Measurements from ENCODE around the gene COPS7B. TPM values are rescaled to one million over a fixed set of nuclear protein-coding genes. Genes with fewer than 3 reads are reported as not detected.

The COPS7B gene
- total and polyA plus RNA-seq, 10 of the 15 experiments (the other 5 are each of a cell fraction or from before 2014, with no cell fraction given), result 6.3 to 58.8 (median 40.4) TPM

DNA sequence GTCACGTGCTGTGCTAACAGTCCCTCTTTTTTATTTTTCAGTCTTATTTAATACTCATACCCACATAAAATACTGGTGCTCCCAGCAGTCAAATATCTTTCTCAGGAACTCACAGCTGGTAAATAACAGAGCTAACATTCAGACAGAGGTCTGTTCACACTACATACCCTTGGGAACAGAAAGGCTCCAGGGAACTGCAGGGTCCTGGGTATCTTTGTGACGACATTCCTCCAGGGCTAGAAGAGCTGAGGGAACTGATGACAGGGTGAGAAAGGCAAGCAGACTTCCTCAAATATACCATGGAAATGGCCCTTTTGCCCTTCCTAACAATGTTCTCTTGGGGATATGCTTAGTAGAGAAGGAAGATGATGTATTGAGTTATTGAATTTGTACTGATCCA lies 24.5 kb upstream of the COPS7B start:
- no peaks in the 10 kb centered on the region for H4K20me1 ChIP-seq (ENCODE audit: control insufficient read depth, insufficient read depth)
- no peak overlapping the region for H3K27ac ChIP-seq (ENCODE audit: control insufficient read depth, insufficient read depth)
- in situ Hi-C loops (cut with MboI), result no loop called here
- POLR2A ChIA-PET, result interaction anchor here (0.6 to 0.7 kb wide), 2 partner anchors 21 to 483 kb away, joined by 3 to 7 read pairs; no protein-coding TSS in a partner anchor
- 96% methylated on average over 2 of the region's 2 CpGs for WGBS (ENCODE audit: insufficient coverage, insufficient replicate concordance, low lambda C conversion rate, missing lambda C conversion rate)
- H3K9ac ChIP-seq (ENCODE audit: control insufficient read depth, insufficient read depth, low read length), result no peak overlapping the region
- ATAC-seq (no peak), DNase-seq (ENCODE audit: low read depth, low spot score) (no peak), FAIRE-seq (no peak)
- H3K4me1 ChIP-seq (ENCODE audit: control insufficient read depth, insufficient read depth, low read length), result peaks cover 7% of the 10 kb centered on the region
- H2AFZ ChIP-seq (ENCODE audit: control insufficient read depth, low read depth, low read length), result no peak overlapping the region
- no peak overlapping the region for H3K4me3 ChIP-seq
- H3K27me3 ChIP-seq (replicated peaks in 1 of 2; ENCODE audit: control insufficient read depth in 2 of 2, insufficient read depth in 2 of 2, low read length in 1 of 2), result no peaks in the 10 kb centered on the region
- H3K9me3 ChIP-seq (replicated peaks; ENCODE audit: control insufficient read depth, insufficient read depth, low read length), result no peaks in the 10 kb centered on the region
- H3K79me2 ChIP-seq (ENCODE audit: control insufficient read depth, insufficient read depth, low read length), result no peaks in the 10 kb centered on the region
- CTCF ChIA-PET, result interaction anchor here (0.5 to 1.9 kb wide), 9 partner anchors 9 to 136 kb away, joined by 3 to 6 read pairs (median 4); no protein-coding TSS in a partner anchor
- H3K4me2 ChIP-seq (ENCODE audit: control insufficient read depth, insufficient read depth), result no peak overlapping the region
- H3K36me3 ChIP-seq (ENCODE audit: control insufficient read depth in 2 of 2, insufficient read depth in 2 of 2, low read length in 1 of 2), result no peaks in the 10 kb centered on the region; a peak in 1 of 4 replicates
- intact Hi-C loops (cut with micrococcal nuclease; ENCODE audit: unreplicated experiment), result no loop called here
- RAD21 ChIA-PET (ENCODE audit: unreplicated experiment), result interaction anchor here (1.5 kb wide), 1 partner anchor 47 kb away, joined by 7 read pairs; no protein-coding TSS in a partner anchor
- no TSS peak for BruUV-seq (replicated peaks)
- TF ChIP-seq E2F4 (IDR thresholded peaks at IDR 0.05; ENCODE audit: low read depth, low read length) (no peak), ZNF217 (IDR thresholded peaks at IDR 0.05) (no peak), USF2 (IDR thresholded peaks at IDR 0.05; ENCODE audit: borderline replicate concordance, low read depth, low read length) (no peak), RFX5 (IDR thresholded peaks at IDR 0.05; ENCODE audit: low read depth, low read length) (no peak), MAX (IDR thresholded peaks at IDR 0.05; ENCODE audit: low read depth, low read length) (no peak), ELK1 (IDR thresholded peaks at IDR 0.05; ENCODE audit: low read depth, low read length) (no peak), TCF12 (IDR thresholded peaks at IDR 0.05; ENCODE audit: low read depth, low read length) (no peak), DPF2 (IDR thresholded peaks at IDR 0.05) (no peak), MEF2B (IDR thresholded peaks at IDR 0.05; ENCODE audit: partially characterized antibody, poor library complexity, severe bottlenecking) (no peak), TAF1 (IDR thresholded peaks at IDR 0.05; ENCODE audit: borderline replicate concordance, low read depth, low read length) (no peak), SIX5 (IDR thresholded peaks at IDR 0.05; ENCODE audit: low read depth, low read length, severe bottlenecking) (no peak), MYB (IDR thresholded peaks at IDR 0.05; ENCODE audit: borderline replicate concordance, low read depth, low read length) (no peak), HDAC6 (IDR thresholded peaks at IDR 0.05; ENCODE audit: unreplicated experiment) (no peak), SREBF2 (IDR thresholded peaks at IDR 0.05; ENCODE audit: low read length) (no peak), BMI1 (IDR thresholded peaks at IDR 0.05; ENCODE audit: borderline replicate concordance) (no peak)
- TF ChIP-seq, protein P1, sequence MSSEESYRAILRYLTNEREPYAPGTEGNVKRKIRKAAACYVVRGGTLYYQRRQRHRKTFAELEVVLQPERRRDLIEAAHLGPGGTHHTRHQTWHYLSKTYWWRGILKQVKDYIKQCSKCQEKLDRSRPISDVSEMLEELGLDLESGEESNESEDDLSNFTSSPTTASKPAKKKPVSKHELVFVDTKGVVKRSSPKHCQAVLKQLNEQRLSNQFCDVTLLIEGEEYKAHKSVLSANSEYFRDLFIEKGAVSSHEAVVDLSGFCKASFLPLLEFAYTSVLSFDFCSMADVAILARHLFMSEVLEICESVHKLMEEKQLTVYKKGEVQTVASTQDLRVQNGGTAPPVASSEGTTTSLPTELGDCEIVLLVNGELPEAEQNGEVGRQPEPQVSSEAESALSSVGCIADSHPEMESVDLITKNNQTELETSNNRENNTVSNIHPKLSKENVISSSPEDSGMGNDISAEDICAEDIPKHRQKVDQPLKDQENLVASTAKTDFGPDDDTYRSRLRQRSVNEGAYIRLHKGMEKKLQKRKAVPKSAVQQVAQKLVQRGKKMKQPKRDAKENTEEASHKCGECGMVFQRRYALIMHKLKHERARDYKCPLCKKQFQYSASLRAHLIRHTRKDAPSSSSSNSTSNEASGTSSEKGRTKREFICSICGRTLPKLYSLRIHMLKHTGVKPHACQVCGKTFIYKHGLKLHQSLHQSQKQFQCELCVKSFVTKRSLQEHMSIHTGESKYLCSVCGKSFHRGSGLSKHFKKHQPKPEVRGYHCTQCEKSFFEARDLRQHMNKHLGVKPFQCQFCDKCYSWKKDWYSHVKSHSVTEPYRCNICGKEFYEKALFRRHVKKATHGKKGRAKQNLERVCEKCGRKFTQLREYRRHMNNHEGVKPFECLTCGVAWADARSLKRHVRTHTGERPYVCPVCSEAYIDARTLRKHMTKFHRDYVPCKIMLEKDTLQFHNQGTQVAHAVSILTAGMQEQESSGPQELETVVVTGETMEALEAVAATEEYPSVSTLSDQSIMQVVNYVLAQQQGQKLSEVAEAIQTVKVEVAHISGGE (CRISPR knock-in tag; IDR thresholded peaks at IDR 0.05), result no peak
- SMC1A ChIA-PET (ENCODE audit: uncharacterized antibody, unreplicated experiment), result interaction anchor here (0.6 to 2.3 kb wide), 4 partner anchors 8 to 101 kb away, joined by 3 to 10 read pairs (median 4); no protein-coding TSS in a partner anchor

Data from GM12878 (cell line).